Stimulated activated CD8-positive, alpha-beta memory T cell treated with anti-CD3 and anti-CD28 coated beads, Interleukin-4, amount 100 ng/mL, for 48 hours (primary cell): ENCODE data around the gene COBL.

Source experiments
- DNase-seq: peaks from one replicate; pipeline ENCODE4 v3.0.0-alpha.2; 2020

The COBL gene

DNA sequence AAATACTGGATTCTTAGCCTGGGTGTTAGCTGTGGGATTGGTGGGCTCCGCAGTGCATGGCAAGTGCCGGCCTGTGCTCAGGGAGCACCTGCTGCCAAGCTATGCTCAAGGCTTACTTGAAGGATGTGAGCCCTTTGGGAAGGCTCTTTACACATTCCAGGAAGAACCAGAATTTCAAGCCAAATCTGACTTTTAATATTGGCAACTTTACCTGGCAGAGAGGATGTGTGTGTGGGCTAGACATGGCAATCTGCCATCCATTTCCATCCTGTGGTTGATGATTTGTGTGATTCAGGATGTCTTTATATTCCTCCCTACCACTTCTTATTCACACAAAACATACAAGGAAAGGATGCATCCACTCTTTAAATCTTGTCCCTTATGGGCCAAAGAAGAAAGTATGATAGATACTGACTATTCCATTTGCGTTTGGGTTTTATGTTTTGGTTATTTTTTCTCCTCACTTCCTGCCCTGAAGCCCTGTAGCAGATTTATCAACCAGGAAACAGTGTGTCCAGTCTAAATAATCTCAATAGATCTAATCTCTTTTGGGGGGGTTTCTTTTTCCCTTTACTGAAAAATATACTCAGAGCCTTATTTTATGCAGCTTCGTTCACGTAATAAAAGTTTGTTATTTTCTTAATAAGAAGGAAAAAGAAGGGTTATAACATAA lies 247.1 kb downstream of the COBL start:
- no peak for DNase-seq

DNA sequence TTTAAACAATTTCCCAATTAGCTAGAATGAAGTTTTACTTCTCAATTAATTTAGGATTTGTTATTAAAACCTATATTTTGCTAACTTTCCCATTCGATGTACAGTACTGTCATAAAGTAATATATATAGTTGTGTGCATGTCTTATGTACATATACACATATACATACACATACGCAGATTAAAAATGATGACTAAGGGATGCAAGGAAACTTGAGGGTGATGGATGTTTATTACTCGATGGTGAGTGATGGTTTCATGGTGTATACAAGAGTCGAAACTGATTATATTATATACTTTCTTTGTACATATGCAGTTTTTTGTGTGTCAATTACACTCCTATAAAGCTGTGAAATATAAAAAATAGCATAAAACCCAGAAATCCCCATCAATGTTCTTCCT lies 248.2 kb downstream of the COBL start:
- DNase-seq, result no peak

DNA sequence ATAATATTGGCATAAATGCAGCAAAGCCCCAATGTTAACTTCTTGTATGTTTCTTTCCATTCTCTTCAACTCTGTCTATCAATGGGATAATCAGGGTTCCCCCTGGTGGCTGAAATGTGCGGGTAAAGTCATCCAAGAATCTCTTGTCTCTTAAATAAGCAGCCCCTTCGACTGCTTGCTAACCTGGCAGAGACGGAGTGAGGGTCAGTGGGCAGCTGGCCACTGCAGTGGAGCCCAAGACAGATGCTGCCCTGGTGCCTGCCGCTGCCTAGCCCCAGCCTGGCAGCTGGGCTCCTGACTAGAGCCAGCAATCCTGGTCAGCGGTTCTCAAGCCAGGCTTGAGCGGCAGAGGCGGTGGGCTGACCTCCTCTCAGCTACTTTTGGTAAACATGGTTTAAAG lies 248.9 kb downstream of the COBL start:
- DNase-seq, result peak; percentile 63

DNA sequence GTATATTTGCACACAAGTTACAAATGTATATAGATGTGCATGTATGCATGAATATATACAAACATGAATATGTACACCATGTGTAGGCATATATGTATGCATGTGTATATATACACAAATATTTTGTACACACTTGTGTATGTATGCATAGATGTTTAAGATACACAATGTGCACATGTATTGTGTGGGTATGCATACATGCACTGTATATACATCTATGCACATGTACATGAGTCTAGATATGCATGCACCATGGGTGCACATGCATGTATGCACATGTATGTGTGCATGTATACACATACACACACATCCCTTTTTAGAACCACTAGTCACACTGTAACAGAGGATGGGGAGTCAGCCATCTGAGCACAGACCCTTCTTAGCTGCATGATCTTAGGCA lies 249.4 kb downstream of the COBL start:
- DNase-seq, result no peak

DNA sequence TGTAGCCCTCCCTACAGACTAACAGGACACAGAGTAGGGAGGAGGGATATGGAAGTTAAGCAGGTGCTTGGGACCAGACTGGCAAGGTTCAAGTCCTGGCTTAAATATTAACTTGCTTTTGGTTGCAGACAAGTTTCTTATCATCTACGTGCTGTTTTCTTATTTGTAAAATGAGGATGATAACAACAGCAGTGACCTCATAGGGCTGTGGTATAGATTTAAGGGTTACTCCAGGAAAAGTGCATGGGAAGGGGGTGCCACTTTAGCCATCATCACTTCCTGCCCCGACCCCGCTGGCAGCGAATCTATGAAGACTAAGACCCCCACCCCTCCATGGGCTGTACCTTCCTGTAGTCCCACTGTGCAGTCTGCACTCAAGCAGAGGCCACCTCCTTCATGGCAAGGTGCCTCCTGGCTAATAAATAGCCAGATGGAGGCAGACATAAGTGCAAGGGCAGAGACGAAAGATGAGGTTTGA lies 250.2 kb downstream of the COBL start:
- no peak for DNase-seq

DNA sequence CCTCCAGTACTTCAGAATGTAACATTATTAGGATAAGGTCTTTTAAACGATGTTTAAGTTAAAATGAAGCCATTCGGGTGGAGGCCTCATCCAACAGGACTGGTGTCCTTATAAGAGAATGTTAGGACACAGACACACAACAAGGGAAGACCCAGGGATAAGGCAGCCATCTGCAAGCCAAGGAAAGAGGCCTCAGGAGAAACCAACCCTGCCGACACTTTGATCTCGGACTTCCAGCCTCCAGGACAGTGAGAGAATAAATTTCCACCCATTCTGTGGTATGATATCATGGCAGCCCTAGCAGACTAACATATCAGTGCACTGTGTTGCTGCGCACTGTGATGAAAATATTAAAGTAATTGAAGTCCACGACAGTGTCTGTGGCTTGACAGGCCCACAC lies 250.8 kb downstream of the COBL start:
- no peak for DNase-seq

DNA sequence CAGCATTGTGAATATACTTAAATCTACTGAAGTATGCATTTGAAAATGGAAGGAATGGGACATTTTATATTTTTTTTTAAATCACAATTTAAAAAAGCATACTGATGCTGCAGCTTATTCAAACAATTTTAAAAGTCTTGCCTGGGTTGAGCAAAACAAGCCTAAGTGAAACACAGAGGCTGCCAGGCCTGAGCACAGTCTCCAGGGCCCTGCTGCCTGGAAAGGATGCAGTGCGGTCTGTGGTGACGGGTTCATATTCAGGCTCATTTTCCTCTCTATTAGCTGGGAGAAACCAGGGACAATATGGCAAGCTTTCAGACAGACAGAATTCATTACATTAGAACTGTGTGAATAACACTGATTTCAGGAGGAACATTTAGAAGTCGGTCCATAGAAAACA lies 251.9 kb downstream of the COBL start:
- no peak for DNase-seq

DNA sequence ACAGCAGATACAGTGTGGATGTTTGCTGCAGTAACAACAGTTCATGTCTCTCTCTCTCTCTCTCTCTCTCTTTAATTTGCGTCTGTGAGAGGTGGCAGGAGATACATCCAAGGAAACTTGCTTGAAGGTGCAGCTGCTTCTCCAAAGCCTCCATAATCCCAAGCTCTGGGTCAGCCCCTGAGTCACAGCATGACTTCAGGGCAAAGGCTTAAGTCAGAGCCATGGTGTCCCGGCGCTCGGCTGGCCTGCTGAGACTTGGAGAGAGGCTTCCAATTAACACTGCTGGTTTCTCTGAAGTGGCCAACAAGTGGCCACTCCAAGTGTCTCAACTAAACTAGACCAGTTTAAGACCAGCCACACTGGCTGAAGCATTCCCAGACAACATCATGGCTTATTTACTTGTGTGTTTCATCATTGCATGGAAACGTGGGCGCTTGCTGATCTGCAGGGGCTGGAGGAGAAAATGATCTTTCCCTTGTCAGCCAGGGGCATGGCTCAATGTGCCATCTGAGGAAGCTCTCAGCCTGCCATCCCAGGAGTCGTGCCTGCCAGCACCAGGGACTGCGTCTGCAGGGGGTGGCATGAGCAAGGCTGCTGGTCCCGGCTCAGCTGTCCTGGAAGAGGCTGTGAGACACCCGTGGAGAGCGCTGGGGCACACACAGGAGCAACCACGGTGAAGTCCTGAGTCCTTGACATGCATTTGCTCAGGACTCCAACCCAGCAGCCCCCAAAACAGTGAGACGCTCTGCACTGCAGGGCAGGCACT lies 254.2 kb downstream of the COBL start:
- DNase-seq, result no peak

DNA sequence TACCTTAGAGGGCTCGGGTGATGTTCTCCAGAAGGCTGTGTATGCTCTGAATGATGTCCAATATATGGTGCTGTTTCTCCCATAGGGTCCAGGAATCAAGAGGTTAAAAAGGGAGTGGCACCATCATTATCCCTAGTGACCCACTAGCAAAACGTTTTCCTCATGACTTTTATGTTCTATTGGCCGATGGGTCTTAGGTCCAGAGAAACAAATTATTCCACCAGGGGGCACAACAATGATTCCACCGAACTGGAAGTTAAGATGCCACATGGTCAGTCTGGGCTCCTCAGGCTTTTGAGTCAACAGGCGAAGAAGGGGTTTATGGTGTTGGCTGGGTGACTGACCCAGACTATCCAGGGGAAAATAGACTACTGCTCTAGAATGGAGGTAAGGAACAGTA lies 256.1 kb downstream of the COBL start:
- DNase-seq, result no peak

DNA sequence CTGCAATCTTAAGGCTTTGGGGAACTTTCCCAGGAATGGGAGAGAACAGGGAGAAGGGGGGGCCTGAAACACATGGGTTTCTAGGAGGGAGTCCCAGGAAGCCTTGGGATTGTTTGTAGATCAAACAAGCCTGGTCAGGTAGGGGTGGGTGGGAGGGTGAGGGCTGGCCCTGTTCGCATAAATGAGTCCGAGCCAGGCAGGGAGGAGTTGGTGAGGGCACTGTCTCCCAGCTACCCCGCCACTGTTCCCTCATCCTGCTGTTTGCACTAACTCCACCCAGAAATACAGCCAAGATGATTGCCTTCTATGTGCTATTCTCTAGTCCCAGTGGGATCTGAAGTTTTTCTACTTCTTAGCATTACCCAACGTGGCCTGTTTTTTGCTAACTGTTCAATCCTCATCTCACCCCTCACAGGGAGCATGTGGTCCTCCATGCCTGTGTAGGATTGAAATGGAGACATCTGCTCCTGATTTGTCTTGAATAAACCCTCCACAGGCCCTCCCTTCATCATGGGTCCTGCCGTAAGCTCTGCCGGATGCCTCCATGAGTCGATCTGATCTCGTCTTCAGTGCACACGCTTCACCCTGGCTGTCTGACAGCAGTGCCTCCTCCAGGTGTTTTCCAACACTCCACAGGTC lies 257.0 kb downstream of the COBL start:
- no peak for DNase-seq

DNA sequence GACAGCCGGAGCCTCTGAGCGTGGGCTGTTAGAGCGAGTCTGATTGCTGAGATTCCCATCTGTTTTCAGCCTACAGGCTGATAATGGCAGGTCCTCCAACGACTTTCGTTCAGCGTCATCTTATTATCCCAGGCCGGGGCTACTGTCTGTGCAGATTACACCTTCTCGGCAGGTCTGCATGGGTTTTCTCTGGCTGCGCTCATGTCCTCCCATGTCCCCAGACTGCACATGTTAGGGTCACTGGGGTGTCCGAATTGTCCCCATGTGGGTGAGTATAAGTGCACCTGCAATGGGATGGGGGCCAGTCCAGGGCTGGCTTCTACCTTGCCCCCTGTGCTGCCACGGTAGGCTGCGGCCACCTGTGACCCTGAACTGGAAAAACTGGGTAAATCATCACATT lies 257.8 kb downstream of the COBL start:
- DNase-seq, result no peak

DNA sequence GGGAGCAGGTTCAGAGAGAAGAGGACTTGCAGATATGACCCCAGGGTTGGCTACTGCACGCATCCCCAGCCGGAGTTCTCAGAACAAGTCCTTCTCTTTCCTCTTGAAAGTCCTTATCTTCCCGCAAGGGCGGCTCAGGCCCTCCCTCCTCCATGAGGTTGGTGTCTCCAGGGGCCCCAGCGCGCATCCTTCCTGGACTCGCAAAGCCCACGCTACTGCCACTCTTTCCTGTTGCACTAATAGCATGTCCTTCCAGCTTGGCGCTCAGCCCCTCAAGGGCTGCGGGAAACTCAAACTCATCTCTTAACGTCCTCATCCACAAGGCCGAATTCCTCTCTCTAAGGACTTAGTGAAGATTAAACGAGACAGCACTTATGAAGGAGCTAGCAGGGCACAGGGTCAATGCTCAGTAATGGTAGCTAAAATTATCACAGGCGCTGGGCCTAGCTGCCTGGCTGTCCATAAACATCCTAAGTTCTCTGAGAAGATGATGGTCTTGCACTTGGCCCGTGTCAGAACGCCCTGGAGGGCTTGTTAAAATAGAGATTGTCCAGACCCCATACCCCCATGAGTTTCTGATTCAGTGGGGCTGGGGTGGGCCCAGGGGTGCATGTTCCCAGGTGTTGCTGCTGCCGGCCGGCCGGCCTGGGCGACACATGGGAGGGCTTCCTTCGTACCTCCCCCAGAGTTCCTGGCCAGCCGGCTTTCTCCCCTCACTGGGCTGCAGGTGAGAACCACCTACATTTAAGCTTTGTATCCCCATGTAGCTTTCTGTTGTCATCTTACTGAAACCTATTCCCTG lies 261.4 kb downstream of the COBL start:
- no peak for DNase-seq

DNA sequence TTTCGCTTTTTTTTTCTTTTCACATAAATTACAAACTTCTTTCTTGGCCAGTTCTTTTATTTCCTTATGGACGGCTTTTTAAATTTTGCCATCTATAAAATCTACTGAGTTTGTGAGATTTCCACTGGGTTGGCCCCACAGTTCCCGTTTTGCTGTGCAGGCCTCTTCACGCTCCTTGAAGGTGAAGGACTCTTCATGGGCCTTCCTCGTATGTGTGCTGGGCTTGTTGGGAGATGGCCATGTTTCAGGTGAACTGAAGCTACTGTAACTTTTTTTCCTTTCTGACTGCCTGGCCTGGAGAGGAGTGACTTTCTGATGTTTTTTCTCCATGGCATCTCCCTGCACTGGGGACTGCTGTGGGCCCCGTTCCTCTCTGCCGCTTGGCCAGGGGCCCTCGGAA lies 262.4 kb downstream of the COBL start:
- DNase-seq, result no peak

DNA sequence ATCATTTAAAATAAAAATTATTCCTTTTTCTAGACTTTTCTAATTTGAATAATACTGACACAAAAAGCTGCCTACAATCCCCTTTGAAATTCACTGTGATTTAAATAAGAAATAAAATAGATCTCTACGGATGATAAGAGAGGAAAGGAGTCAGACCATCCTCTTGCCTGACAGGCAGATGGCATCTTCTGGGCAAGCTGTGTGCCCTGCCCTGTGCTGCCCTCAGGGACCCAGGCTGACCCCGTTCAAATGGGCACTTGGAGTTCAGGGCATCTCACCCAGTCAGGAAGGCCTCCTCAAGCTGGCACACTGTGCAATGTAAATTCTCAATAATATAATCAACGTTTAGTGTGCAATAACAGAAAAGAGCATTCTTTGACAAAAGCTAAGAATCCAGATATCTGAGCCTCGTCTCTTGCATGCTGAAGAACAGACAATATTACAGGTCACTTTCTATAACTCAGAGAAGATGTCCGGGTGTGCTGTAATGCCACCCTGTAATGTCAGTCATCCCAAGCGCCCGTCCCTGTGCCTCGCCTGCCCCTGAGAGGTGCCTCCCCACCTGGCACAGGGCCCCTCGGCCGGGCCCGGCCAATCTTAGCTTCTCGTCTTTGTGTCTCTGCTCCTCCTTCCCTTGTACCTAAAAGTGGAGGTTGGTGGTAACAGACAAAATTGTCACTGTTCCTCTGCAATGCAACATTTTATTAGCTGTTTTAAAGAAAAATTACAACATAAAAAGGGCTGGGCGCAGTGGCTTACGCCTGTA lies 263.3 kb downstream of the COBL start:
- DNase-seq, result no peak

DNA sequence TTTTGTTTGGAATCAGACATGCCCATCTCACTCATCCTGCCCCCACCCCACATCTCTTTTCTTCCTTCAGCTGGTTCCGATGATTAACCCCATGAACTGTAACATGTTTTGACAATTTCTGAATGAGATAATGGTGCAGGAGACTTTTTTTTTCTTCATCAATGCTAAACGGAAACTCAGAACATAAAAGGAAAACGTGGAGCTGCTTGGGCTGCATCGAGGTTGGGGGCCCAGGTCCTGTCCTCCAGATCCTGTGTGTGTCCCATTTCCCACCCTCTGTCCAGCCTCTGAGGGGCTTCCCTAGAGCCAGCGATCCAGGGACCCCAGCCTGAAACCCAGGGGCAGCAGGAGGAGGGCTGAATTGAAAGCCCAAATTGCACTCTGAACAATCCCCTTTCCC lies 270.1 kb downstream of the COBL start:
- DNase-seq, result no peak

DNA sequence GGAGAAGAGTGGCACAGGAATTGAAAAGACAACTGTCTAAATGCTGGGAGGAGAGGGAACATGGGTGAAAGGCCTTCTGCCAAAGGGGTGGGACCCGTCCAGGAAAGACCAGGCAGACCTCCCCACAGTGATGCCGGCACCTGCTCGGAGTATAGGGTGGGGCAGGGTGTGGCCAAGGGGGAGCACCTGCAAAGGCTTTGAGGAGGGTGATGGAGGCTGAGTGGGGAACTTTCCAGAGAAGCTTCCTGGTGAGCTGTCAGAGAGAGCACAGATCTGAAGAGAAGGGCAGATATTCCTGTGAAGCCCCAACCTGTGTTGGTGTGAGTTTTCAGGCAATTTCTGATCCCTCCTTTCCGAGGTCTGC lies 270.5 kb downstream of the COBL start:
- DNase-seq, result no peak

DNA sequence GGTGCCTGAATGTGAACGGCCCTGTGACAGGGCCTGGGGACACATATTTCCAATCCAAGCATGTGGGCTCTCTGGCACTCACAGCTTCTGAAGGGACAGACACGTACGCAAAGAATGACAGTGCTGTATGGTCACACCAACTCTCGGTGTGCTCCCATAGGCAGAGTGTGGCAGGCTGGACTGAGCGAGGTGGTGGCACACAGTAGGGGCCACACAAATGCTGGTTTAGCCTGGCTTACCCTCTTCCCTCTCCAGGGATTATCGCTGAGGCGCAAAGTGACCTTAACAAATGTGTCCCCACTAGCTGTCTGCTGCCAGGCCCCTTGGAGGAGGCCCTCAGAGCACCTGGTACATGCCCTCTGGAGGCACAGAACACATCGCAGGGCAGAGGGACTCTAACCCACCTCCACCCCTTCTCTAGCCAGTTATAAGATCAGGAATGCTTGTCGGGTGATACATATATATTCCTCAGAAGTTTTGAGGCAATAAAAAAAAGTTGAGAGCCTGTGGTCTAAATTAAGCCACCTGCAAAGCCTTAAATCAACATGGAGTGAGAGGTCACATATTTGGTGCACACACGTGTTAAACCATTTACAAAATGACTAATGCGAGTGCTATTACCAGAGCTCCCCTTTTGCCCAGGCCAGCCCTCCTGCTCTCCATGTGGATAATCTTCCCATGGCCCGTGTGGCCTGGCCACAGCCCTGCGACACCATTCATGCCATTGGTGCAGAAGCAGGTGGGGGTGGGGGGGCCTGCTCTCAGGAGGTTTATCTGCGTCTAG lies 271.1 kb downstream of the COBL start:
- DNase-seq, result no peak

DNA sequence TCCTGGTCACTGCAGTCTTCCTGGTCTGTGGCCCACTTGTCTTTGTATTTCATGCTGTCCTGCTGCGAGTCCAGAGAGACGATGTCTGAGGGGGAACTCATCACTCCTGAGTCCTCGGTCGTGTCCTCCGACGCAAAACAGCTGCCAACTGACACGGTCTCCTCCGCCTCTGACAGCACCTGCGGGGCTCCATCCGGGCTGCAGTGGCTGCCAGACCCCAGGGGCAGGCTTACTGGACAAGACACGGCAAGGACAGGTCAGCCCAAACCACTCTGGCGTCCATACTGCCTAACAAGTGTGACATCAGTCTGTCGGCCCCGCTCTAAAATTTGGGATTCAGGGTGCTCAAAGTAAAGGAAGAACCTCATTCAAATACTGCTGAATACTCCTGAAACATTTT lies 273.1 kb downstream of the COBL start:
- no peak for DNase-seq

DNA sequence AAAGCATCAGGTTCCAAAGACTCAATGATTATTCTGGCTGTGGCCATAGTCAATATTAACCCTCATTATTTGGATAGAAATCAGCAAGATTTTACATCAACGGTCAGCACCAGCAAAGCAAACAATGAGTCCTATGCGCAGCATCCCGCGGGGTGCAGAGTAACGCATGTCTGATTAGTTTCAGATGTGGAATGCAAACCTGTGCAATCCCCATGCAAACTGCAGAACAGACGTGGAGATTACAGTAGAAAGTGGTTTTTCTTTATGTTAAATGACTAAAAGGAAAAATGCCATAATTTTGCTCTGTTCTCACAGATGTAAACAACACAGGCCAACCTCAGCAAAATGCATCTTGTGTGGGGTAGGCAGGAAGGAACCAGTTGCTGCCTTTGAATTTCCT lies 275.8 kb downstream of the COBL start:
- no peak for DNase-seq

DNA sequence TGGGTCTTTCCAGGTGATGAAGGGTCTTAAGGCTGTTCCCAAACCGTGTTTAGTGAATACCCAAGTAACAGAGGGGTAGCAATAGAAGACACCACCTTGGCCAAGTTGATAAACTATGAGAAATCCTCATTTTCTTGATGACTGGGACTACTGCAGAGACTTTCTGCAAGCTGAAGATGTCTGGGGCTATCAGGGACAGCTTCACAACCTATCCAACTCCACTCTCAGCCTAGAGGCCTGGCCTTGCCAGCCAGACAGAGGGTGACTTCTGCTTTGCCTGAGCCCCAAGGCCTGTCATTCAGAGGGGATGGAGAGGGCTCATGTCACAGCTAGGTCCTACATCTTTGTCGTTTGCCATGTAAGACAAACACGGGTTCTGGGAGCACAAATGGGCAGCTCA lies 278.0 kb downstream of the COBL start:
- no peak for DNase-seq

DNA sequence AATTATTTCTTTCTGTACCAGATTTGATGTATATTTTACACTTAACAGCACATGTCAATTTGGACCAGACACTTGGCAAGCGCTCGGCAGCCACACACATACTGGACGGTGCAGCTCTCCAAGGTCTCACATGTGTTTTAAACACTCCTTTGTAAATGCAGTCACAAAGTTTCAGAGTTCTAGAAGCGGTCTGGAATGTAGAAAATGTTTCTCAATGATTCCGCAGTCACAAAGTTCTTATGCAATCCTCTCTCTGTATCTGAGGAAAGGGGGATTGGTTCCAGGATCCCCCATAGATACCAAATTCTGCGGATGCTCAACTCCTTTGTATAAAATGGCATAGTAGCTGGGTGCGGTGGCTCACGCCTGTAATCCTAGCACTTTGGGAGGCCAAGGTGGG lies 280.9 kb downstream of the COBL start:
- no peak for DNase-seq
